Thyroid gland (tissue), 4 donors: ENCODE measurements around the gene EIF3D. TPM values are rescaled to one million over a fixed set of nuclear protein-coding genes. Genes with fewer than 3 reads are reported as not detected.

Source experiments
- DNase-seq, 2 donors: peaks; one replicate each; pipeline ENCODE4 v3.0.0-alpha.2; 2019
- H3K27ac ChIP-seq, 3 donors: fragments of 200-600 bp; sonication (generic); 1 replicate in 2 of 3; 2 replicates in 1 of 3; pipeline ENCODE4 v1.5.1; 2016 to 2019; ENCODE audit warnings: mild to moderate bottlenecking in 1 of 3, moderate library complexity in 1 of 3
- H3K27me3 ChIP-seq: fragments of 200-600 bp; sonication (generic); one replicate; pipeline ENCODE4 v1.5.1; 2019
- H3K36me3 ChIP-seq, 2 donors: fragments of 200-600 bp; sonication (generic); one replicate each; pipeline ENCODE4 v1.5.1; 2016 to 2019
- H3K4me1 ChIP-seq, 2 donors: fragments of 200-600 bp; sonication (generic); one replicate each; pipeline ENCODE4 v1.5.1; 2017 to 2019
- H3K4me3 ChIP-seq, 3 donors: fragments of 200-600 bp; sonication (generic); replicated peaks in 1 of 3; 1 replicate in 2 of 3; 2 replicates in 1 of 3; pipeline ENCODE4 v1.5.1; 2016; ENCODE audit warnings: mild to moderate bottlenecking in 1 of 3
- H3K9me3 ChIP-seq: fragments of 200-600 bp; sonication (generic); one replicate; pipeline ENCODE4 v1.5.1; 2017
- POLR2A ChIP-seq, 2 donors: fragments of 450-650 bp; IDR thresholded peaks; one replicate each; pipeline ENCODE4 v1.6.1; 2017; ENCODE audit warnings: antibody characterized with exemption in 2 of 2, mild to moderate bottlenecking in 2 of 2, moderate library complexity in 1 of 2
- WGBS, 2 donors: methylation state at CpG; one replicate each; pipeline ENCODE4 v1.1.5; 2017; 5-methylcytosine and 5-hydroxymethylcytosine counted together
- intact Hi-C: fragments of 100-400 bp; cut with DNase I; formaldehyde crosslinking; loops from one replicate; pipeline ENCODE4 v1.15.1; 2023
- total RNA-seq, 4 donors: library from RNA; depleted of rRNA; stranded (reverse); fragments of >200 nt; gene quantifications; one replicate each; pipeline ENCODE4 v1.2.3, GENCODE V29; 2016
- TF ChIP-seq, protein P1 (sequence below), 6 experiments: fragments of 200-600 bp in 3 of 6; fragments of 450-650 bp in 3 of 6; sonication (generic) in 3 of 6; IDR thresholded peaks; one replicate each; pipeline ENCODE4 v1.5.1; 2016 to 2019; ENCODE audit warnings: antibody characterized with exemption in 6 of 6, mild to moderate bottlenecking in 2 of 6, inconsistent platforms in 1 of 6, moderate library complexity in 1 of 6

EIF3D gene
- total RNA-seq, 4 donors from 2014 or later, result 213 to 427 (median 309) TPM

DNA sequence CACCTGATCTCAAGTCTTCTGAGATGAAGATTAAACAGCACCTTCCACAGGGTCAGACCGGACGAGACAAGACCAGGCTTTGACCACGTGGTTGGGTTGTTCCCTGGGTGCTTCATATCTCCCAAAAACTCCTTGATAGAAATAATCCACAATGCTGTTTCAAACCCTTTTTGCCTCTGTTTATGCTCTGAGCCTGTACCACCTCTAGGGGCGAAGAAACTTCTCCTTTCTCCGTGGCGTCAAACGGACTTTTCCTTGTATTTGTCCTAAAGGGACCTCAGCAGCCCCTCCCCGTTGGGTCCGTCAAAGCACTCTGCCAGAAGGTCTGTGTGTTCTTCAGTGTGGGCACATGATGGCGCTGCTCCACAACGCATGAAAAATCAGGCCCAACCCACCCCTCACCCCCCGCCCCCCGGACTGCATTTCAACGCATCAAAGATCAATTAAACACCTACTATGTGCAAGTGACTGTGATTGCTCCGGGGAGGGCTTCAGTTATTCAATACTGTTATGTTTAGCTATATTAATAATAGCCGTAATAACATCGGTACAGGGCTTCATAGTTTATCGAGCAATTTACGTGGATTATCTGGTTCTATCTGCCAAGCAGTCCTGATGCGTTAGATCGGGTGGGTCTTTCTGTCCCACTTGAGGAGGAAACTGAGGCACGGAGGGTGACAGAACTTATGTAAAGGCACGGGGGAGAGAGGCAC lies 17.3 kb upstream of the EIF3D start:
- no peaks in the 10 kb centered on the region for H3K4me1 ChIP-seq
- no peaks in the 10 kb centered on the region for H3K9me3 ChIP-seq
- no peaks in the 10 kb centered on the region for H3K27me3 ChIP-seq
- no peak overlapping the region for H3K27ac ChIP-seq
- DNase-seq, result peak; percentile 26 to 34
- no peaks in the 10 kb centered on the region for H3K36me3 ChIP-seq
- intact Hi-C loops, result loop anchor here (5.0 to 10.0 kb wide), 2 partner anchors 239 to 311 kb away; no protein-coding TSS in a partner anchor
- no peak for TF ChIP-seq POLR2A (IDR thresholded peaks at IDR 0.05)
- TF ChIP-seq, protein P1, sequence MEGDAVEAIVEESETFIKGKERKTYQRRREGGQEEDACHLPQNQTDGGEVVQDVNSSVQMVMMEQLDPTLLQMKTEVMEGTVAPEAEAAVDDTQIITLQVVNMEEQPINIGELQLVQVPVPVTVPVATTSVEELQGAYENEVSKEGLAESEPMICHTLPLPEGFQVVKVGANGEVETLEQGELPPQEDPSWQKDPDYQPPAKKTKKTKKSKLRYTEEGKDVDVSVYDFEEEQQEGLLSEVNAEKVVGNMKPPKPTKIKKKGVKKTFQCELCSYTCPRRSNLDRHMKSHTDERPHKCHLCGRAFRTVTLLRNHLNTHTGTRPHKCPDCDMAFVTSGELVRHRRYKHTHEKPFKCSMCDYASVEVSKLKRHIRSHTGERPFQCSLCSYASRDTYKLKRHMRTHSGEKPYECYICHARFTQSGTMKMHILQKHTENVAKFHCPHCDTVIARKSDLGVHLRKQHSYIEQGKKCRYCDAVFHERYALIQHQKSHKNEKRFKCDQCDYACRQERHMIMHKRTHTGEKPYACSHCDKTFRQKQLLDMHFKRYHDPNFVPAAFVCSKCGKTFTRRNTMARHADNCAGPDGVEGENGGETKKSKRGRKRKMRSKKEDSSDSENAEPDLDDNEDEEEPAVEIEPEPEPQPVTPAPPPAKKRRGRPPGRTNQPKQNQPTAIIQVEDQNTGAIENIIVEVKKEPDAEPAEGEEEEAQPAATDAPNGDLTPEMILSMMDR (IDR thresholded peaks at IDR 0.05), result peak in 5 of 6 experiments; percentile 15 to 51 (median 26)
- H3K4me3 ChIP-seq, result no peak overlapping the region
- 25 to 30% methylated on average over 23 of the region's 23 CpGs for WGBS, 2 donors

DNA sequence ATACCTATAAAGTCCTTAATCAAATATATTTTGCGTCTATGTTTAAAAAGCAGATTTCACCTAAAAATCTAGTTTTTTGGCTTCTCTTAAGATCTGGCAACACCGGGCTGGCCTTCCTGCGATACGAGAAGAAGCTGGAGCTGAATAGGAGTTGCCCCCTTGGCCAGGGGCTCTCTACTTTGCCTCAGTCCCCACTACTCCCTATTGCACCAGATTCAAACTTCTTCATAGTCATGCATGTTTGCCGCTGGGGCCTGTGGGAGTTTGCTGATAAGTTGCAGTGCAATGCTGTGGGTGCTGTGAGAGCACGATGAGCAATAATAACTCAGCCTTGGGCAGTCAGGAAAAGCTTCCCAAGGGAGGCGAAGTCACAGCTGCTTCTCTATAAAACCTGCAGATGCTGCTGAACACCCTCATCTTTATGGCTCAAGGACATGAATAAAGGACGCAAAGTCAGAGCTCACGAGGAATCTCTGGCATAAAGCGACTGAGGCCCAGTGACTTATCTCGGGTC lies 15.2 kb upstream of the EIF3D start:
- intact Hi-C loops, result loop anchor here (10.0 kb wide), 1 partner anchor 241 kb away; no protein-coding TSS in a partner anchor
- Histone ChIP-seq H3K27me3 (no peaks in the 10 kb centered on the region), H3K4me3 (no peak overlapping the region), H3K9me3 (no peaks in the 10 kb centered on the region), H3K36me3 (no peaks in the 10 kb centered on the region), H3K27ac (no peak overlapping the region), H3K4me1 (no peaks in the 10 kb centered on the region)
- DNase-seq, result no peak
- WGBS, 2 donors, result 91 to 96% methylated on average over 11 of the region's 11 CpGs
- no peak for TF ChIP-seq POLR2A (IDR thresholded peaks at IDR 0.05)
- TF ChIP-seq, protein P1 (IDR thresholded peaks at IDR 0.05), result no peak

DNA sequence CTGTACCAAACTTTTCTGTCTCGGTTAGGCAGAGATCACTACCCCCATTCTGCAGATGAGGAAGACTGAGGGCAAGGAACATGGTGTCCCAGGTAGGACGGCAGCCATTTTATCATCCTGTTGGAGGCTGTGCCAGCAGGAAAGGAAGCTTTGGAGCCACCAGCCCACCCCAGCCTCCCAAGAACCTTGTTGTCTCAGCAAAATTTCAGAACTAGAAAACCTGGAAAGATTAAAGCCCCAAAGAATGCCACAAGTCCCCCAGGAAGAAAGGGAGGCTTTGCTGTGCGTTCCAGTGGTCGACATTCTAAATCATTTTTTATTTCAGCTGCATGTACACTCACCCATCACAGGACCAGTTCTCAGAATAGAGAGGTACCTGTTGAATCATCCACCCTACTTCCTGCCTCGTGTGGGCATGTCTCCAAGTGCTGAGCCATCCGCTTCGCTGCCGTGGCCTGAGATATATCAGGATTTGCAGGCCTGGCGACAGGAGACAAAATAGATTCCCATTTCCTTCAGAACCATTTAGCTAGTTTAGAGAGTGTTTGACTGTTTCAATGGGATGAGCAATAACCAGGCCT lies 13.0 kb upstream of the EIF3D start:
- Histone ChIP-seq H3K4me3 (no peak overlapping the region), H3K9me3 (no peaks in the 10 kb centered on the region), H3K4me1 (no peaks in the 10 kb centered on the region), H3K36me3 (no peaks in the 10 kb centered on the region), H3K27ac (no peak overlapping the region), H3K27me3 (no peaks in the 10 kb centered on the region)
- intact Hi-C loops, result loop anchor here (10.0 kb wide), 1 partner anchor 243 kb away; no protein-coding TSS in a partner anchor
- WGBS, 2 donors, result 59 to 69% methylated on average over 9 of the region's 9 CpGs
- DNase-seq, result no peak
- TF ChIP-seq POLR2A (IDR thresholded peaks at IDR 0.05), result no peak
- TF ChIP-seq, protein P1 (IDR thresholded peaks at IDR 0.05), result no peak

DNA sequence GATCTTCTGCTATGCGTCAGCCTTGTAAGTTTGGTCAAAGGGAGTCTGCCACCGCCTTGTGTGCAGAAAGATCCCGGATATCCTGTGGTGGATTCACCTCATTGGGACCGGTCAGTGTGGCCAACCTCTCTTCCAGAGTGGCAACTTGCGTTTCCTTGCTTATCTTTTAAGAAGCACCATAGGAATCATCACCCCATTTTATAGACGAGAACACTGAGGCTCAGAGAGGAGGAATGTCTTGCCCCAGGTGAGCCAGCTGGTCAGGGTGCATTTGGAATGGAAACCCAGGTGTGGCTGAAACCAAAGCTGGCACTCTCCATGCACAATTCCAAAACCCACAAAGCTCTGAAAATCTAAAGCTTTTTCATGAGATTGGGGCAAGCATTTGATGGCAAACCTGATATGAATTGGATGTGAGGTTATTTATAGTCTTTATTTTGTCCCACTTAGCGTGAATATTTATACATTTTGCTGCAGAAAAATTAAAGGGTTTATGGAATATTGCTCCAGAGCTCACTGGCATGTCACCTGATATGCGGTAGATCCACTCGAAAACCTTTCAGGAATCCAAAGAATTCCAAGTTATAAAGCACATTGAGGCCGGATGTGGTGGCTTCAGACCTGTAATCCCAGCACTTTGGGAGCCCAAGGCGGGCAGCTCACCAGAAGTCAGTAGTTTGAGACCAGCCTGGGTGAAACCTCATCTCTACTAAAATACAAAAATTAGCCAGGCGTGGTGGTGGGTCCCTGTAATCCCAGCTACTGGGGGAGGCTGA lies 12.1 kb upstream of the EIF3D start:
- Histone ChIP-seq H3K4me3 (no peak overlapping the region), H3K4me1 (no peaks in the 10 kb centered on the region), H3K9me3 (no peaks in the 10 kb centered on the region), H3K27me3 (no peaks in the 10 kb centered on the region), H3K36me3 (no peaks in the 10 kb centered on the region), H3K27ac (no peak overlapping the region)
- WGBS, 2 donors, result 74 to 76% methylated on average over 12 of the region's 12 CpGs
- intact Hi-C loops, result loop anchor here (10.0 kb wide), 1 partner anchor 244 kb away; no protein-coding TSS in a partner anchor
- TF ChIP-seq, protein P1 (IDR thresholded peaks at IDR 0.05), result no peak
- no peak for DNase-seq
